ENCODE results near the gene ZPR1. TPM values are rescaled to one million over a fixed set of nuclear protein-coding genes. Genes with fewer than 3 reads are reported as not detected.
A peak's percentile ranks its signal among the peaks of the same experiment; 100 is the strongest.
"Not testable (repeated sequence)": the region's sequence is repeated elsewhere in the genome, so short reads cannot be mapped to it uniquely, and the experiment has no call there.

The ZPR1 gene, protein sequence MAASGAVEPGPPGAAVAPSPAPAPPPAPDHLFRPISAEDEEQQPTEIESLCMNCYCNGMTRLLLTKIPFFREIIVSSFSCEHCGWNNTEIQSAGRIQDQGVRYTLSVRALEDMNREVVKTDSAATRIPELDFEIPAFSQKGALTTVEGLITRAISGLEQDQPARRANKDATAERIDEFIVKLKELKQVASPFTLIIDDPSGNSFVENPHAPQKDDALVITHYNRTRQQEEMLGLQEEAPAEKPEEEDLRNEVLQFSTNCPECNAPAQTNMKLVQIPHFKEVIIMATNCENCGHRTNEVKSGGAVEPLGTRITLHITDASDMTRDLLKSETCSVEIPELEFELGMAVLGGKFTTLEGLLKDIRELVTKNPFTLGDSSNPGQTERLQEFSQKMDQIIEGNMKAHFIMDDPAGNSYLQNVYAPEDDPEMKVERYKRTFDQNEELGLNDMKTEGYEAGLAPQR
- 10 to 100 TPM; 46.1 to 54.3 (median 52.3) TPM for polyA plus RNA-seq (ENCODE audit: insufficient read depth in 1 of 5, insufficient read length in 5 of 5, low replicate concordance in 1 of 5)
- long read RNA-seq, donor 1, full-length matches to known transcripts = 5 of 5 reads
- long read RNA-seq, donor 1, partial matches to known transcripts = 0 of 5 reads
- long read RNA-seq, donor 1, other reads (novel, unspliced or antisense) = 0 of 5 reads
- long read RNA-seq, donor 2, full-length matches to known transcripts = 8 of 8 reads
- long read RNA-seq, donor 2, partial matches to known transcripts = 0 of 8 reads
- long read RNA-seq, donor 2, other reads (novel, unspliced or antisense) = 0 of 8 reads
- long read RNA-seq, donor 3, full-length matches to known transcripts = 4 of 4 reads
- long read RNA-seq, donor 3, partial matches to known transcripts = 0 of 4 reads
- long read RNA-seq, donor 3, other reads (novel, unspliced or antisense) = 0 of 4 reads
- long read RNA-seq, donor 4 = 0 reads
- long read RNA-seq, donor 5, full-length matches to known transcripts = 9 of 14 reads
- long read RNA-seq, donor 5, partial matches to known transcripts = 5 of 14 reads
- long read RNA-seq, donor 5, other reads (novel, unspliced or antisense) = 0 of 14 reads
- long read RNA-seq, donor 6, full-length matches to known transcripts = 13 of 13 reads
- long read RNA-seq, donor 6, partial matches to known transcripts = 0 of 13 reads
- long read RNA-seq, donor 6, other reads (novel, unspliced or antisense) = 0 of 13 reads
- long read RNA-seq, donor 7, full-length matches to known transcripts = 6 of 6 reads
- long read RNA-seq, donor 7, partial matches to known transcripts = 0 of 6 reads
- long read RNA-seq, donor 7, other reads (novel, unspliced or antisense) = 0 of 6 reads
- long read RNA-seq, donor 8, full-length matches to known transcripts = 5 of 5 reads
- long read RNA-seq, donor 8, partial matches to known transcripts = 0 of 5 reads
- long read RNA-seq, donor 8, other reads (novel, unspliced or antisense) = 0 of 5 reads

DNA sequence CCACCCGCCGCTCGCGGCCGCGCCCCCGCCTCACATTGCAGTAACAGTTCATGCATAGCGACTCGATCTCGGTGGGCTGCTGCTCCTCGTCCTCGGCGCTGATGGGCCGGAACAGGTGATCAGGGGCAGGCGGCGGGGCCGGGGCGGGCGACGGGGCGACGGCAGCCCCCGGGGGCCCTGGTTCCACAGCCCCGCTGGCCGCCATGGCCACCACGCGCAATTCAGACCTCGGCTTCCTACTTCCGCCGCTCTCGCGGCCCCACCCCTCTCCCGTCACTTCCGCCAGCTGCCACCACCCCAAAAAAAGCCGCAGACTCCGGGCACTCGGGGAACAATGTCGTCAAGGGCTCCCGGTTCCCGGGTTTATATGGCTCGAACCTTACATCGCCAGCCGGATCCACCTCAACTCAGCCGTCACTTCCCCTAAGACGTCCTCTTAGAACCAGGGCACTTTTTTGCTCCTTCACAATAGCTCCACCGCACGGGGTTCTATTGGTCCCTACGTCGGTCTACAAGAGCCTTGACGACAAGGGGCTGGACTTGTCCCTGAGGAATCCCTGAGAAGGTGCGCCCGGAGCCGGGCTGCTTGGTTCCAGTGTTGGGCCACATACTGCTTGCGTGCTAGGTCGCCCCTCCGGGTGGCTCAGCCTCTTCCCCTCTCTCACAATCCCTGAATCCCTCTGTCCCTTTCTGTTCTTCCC lies at the start of gene ZPR1:
ZPR1 (minus strand) TSS at position 238 of the 701 bp plus-strand sequence; CDS start at position 205, 33 bp downstream.
- DNase-seq = peak; percentile 78 to 85

DNA sequence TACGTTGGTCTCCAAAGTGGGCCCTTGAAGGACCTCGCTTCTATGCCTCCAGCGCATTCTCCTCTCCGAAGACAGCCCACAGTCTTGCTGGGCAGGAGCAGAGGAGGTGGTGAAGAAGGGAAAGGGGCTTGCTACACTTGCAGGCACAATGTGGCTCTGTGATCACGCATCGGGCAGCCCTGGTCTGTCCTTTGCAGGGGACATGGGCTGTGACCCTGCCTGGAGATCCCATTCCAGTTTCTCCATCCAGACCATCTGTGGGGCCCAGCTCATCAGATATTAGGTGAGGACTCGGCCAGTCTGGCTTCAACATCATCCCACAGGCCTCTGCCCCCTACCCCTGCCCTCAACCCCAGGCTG lies 48.8 kb upstream of the ZPR1 start:
- no peak for DNase-seq

DNA sequence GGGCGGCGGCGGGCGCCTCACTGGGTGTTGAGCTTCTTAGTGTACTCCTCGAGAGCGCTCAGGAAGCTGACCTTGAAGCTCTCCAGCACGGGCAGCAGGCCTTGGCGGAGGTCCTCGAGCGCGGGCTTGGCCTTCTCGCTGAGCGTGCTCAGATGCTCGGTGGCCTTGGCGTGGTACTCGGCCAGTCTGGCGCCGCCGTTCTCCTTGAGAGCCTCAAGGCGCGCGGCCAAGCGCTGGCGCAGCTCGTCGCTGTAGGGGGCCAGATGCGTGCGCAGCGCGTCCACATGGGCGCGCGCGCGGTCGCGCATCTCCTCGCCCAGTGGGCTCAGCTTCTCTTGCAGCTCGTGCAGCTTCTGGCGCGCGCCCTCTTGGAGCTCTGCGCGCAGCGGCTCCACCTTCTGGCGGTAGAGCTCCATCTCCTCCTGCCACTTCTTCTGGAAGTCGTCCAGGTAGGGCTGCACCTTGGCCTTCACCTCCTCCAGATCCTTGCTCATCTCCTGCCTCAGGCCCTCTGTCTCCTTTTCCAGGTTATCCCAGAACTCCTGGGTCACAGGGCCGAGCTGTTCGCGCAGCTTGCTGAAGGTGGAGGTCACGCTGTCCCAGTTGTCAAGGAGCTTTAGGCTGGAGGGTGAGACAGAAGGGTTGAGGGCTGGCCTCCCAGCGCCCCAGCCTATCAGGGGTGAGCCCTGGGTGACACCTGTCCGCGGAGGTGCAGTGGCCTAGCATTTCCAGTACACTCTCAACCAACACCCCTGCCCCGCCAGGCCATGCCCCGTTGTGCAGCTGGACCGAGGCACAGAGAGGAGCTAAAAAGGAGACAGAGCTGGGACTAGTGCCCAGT lies 48.2 kb upstream of the ZPR1 start:
- DNase-seq = peak; percentile 99

DNA sequence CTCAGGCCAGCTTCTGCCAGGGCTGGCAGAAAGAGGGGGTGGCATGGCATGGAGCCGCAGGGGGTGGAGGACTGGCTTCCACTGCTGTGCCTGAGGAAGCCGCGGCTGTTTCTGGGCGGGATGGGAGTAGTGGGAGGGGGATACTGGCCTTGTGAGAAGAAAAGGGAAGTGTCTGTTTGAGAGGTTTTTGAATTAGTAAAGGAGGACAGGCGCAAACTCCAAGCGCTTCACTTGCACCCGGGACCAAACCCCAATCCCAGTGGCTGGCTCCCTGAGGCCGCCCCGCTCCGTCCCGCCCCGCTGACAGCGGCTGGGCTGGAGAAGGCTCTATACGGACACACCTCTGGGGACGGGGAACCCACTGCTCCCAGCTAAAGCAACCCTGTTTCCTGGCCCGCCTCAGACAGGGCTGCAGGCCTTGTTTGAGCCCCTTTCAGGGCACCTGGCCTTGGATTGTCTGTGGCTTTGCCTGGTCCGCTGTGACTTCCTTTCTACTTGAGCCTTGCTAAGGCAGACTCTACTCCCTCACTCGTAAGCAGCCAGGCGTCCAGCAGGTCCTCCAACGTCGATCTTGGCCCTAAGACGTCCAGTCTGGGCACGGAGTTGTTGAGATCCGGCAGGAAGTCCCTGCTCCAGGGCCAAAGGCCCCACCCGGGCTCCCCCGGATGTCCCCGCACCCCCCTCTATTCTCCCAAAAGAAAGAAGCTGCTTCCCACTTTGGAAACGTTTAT lies 47.4 kb upstream of the ZPR1 start:
- DNase-seq = no peak

DNA sequence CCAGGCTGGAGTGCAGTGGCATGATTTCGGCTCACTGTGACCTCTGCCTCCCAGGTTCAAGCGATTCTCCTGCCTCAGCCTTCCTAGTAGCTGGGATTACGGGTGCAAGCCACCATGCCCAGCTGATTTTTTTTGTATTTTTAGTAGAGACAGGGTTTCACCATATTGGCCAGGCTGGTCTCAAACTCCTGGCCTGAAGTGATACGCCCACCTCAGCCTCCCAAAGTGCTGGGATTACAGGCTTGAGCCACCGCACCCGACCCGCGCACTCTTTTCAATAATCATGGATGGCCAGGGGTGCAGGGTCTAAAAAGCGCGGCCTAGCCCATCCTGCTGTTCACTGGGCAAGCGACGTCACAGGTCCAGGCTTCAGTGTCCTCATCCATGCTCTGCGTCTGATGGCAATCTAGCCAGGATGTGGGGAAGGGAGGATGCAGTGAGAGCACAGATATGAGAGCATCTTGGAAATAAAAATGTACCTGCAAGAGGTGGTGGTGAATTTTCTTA lies 46.8 kb upstream of the ZPR1 start:
- not testable (repeated sequence) for DNase-seq

DNA sequence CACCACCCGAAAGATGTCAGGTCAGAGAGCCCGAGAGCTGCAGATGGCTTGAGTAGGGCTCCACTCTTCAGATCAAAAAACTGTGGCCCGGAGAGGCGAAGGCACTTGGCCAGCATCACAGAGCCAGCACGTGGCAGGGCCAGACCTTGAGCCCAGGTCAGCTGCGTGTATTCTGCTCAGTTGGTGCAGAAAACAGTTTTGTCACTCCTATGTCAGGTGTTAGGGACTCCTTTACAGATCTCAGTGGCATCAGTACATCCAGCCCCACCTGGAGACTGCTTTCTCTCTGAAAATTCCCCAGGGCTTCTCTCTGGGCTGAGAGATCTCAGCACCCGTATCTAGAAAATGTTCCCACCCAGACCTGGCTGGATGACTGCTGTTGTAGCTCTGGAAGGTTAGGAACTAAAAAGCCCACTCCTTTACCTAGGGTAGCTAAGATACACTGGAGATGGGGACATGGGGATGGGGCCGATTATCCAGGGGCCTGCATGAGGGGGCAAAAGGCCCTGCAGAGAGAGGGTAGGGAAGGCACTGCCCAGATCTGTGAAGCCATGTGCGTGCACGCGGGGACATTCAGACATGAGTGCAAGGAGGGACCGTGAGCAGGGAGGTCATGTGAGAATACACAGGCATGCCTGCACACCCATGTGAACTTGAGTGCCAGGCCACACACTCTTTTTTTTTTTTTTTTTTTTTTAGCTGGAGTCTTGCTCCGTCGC lies 46.2 kb upstream of the ZPR1 start:
- no peak for DNase-seq

DNA sequence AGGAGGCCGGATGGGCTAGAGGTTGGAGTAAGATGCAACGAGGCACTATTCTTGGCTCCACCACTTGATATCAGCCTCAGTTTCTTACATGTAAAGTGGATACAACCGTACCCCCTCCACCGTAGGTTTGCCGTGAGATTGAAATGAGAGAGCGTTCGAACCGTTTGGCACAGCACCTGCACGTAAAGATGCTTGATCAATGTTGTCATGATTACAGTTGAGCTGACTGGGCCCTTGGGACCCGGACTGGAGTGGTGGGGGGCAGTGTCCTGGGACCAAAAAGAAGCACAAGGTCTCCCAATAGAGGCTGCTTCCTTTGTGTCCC lies 45.6 kb upstream of the ZPR1 start:
- DNase-seq = no peak

DNA sequence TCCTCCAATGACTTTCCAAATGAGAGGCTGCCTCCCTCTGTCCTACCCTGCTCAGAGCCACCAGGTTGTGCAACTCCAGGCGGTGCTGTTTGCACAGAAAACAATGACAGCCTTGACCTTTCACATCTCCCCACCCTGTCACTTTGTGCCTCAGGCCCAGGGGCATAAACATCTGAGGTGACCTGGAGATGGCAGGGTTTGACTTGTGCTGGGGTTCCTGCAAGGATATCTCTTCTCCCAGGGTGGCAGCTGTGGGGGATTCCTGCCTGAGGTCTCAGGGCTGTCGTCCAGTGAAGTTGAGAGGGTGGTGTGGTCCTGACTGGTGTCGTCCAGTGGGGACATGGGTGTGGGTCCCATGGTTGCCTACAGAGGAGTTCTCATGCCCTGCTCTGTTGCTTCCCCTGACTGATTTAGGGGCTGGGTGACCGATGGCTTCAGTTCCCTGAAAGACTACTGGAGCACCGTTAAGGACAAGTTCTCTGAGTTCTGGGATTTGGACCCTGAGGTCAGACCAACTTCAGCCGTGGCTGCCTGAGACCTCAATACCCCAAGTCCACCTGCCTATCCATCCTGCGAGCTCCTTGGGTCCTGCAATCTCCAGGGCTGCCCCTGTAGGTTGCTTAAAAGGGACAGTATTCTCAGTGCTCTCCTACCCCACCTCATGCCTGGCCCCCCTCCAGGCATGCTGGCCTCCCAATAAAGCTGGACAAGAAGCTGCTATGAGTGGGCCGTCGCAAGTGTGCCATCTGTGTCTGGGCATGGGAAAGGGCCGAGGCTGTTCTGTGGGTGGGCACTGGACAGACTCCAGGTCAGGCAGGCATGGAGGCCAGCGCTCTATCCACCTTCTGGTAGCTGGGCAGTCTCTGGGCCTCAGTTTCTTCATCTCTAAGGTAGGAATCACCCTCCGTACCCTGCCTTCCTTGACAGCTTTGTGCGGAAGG lies 44.8 kb upstream of the ZPR1 start:
- no peak for DNase-seq

DNA sequence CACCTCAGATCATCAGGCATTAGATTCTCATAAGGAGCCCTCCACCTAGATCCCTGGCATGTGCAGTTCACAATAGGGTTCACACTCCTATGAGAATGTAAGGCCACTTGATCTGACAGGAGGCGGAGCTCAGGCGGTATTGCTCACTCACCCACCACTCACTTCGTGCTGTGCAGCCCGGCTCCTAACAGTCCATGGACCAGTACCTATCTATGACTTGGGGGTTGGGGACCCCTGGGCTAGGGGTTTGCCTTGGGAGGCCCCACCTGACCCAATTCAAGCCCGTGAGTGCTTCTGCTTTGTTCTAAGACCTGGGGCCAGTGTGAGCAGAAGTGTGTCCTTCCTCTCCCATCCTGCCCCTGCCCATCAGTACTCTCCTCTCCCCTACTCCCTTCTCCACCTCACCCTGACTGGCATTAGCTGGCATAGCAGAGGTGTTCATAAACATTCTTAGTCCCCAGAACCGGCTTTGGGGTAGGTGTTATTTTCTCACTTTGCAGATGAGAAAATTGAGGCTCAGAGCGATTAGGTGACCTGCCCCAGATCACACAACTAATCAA lies 44.0 kb upstream of the ZPR1 start:
- no peak for DNase-seq

DNA sequence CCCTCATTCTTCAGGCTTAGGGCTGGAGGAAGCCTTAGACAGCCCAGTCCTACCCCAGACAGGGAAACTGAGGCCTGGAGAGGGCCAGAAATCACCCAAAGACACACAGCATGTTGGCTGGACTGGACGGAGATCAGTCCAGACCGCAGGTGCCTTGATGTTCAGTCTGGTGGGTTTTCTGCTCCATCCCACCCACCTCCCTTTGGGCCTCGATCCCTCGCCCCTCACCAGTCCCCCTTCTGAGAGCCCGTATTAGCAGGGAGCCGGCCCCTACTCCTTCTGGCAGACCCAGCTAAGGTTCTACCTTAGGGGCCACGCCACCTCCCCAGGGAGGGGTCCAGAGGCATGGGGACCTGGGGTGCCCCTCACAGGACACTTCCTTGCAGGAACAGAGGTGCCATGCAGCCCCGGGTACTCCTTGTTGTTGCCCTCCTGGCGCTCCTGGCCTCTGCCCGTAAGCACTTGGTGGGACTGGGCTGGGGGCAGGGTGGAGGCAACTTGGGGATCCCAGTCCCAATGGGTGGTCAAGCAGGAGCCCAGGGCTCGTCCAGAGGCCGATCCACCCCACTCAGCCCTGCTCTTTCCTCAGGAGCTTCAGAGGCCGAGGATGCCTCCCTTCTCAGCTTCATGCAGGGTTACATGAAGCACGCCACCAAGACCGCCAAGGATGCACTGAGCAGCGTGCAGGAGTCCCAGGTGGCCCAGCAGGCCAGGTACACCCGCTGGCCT lies 42.5 kb upstream of the ZPR1 start:
- no peak for DNase-seq

DNA sequence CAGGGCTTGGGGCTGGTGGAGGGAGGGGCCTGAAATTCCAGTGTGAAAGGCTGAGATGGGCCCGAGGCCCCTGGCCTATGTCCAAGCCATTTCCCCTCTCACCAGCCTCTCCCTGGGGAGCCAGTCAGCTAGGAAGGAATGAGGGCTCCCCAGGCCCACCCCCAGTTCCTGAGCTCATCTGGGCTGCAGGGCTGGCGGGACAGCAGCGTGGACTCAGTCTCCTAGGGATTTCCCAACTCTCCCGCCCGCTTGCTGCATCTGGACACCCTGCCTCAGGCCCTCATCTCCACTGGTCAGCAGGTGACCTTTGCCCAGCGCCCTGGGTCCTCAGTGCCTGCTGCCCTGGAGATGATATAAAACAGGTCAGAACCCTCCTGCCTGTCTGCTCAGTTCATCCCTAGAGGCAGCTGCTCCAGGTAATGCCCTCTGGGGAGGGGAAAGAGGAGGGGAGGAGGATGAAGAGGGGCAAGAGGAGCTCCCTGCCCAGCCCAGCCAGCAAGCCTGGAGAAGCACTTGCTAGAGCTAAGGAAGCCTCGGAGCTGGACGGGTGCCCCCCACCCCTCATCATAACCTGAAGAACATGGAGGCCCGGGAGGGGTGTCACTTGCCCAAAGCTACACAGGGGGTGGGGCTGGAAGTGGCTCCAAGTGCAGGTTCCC lies 41.8 kb upstream of the ZPR1 start, which contains the start of gene APOC3:
APOC3 (plus strand) TSS at position 383 of the 659 bp plus-strand sequence. CDS start 676 bp downstream, outside the sequence.
- DNase-seq = no peak

DNA sequence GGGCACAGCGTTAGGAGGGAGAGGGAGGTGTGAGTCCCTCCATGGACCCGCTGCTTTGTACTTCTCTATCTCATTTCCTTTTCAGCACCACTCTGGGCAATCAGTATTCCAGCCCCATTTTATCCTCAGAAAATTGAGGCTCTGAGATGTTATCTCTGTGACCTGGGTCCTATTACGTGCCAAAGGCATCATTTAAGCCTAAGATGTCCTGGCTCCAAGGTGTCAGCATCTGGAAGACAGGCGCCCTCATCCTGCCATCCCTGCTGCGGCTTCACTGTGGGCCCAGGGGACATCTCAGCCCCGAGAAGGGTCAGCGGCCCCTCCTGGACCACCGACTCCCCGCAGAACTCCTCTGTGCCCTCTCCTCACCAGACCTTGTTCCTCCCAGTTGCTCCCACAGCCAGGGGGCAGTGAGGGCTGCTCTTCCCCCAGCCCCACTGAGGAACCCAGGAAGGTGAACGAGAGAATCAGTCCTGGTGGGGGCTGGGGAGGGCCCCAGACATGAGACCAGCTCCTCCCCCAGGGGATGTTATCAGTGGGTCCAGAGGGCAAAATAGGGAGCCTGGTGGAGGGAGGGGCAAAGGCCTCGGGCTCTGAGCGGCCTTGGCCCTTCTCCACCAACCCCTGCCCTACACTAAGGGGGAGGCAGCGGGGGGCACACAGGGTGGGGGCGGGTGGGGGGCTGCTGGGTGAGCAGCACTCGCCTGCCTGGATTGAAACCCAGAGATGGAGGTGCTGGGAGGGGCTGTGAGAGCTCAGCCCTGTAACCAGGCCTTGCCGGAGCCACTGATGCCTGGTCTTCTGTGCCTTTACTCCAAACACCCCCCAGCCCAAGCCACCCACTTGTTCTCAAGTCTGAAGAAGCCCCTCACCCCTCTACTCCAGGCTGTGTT lies 41.1 kb upstream of the ZPR1 start:
- DNase-seq = no peak

DNA sequence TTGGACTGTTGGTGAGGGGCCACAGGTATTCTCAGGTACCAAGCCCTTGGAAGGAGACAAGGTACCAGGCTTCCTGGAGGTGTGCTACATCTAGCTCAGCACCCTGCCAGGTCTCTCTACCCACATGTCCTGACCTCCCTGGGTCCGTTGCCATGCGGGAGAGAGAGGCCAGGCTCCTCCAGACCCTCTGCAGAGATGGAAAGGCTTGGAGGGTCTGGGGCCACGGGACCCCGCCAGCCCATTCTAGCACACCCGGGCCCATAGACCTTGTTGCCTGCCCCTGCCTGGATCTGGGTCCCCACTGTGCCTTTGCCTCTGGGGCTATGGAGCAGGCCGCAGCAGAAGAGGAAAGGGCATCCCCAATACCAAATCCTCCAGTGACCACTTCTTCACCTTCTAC lies 39.6 kb upstream of the ZPR1 start:
- DNase-seq = no peak

DNA sequence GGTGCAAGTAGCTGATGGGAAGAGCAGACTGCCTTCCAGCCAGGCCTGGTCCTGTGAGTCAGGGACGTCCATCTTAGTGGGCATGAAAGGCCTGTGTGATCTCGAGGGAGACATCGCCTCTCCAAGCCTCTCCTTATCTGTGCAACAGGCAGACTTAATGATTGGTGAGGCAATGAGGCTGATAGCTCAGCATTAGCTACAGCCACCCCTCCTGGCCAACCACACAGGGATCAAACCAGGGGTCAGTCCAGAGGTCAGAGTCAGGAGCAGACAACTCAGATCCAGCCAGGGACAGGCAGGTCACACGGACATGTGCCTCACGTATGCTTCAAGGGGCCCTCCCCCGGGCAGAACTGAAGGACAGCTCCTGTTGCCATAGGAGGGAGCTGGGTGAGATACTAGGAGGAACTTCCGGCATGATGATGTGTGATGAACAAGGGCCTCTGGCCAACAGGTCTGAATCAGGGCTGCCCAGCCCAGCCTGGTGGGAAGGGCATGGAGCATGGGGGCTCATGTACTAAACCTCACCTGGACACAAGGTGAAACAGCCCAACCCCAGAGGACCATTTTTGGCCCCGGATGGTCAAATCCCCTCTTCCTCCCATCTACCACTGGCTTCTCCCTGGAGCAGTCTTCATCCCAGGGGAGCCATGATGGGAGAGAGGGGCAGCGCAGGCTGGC lies 39.1 kb upstream of the ZPR1 start:
- no peak for DNase-seq
